B cell (primary cell): ENCODE data around the gene KIAA1217. TPM values are rescaled to one million over a fixed set of nuclear protein-coding genes. Genes with fewer than 3 reads are reported as not detected.

Experiments used
- ATAC-seq: fragments of 200-7000 bp; cut with Tn5 transposase; one replicate; pipeline ENCODE4 v1.10.0; 2021; ENCODE audit warnings: low read depth, mild to moderate bottlenecking, moderate number of reproducible peaks, moderate library complexity
- CTCF ChIA-PET: fragments of 350-600 bp; sonication (Branson Sonifier 250); formaldehyde crosslinking; loops from one replicate; lab custom pipeline; 2021; ENCODE audit warnings: antibody characterized with exemption, inconsistent platforms; lab: Charles Lee
- POLR2A ChIA-PET: fragments of 350-600 bp; sonication (Branson Sonifier 250); formaldehyde crosslinking; loops from one replicate; lab custom pipeline; 2021; ENCODE audit warnings: antibody characterized with exemption; lab: Charles Lee
- DNase-seq: peaks from one replicate; pipeline ENCODE4 v3.0.0; 2013
- H2AFZ ChIP-seq: 2 replicates; pipeline ENCODE4 v1.6.1; 2012; ENCODE audit warnings: mild to moderate bottlenecking, low read depth, low read length; ENCODE audit not compliant: insufficient read depth, poor library complexity, severe bottlenecking
- H3K27ac ChIP-seq, 2 donors: 1 replicate in 1 of 2; 2 replicates in 1 of 2; pipeline ENCODE4 v1.5.1; 2012 to 2013; ENCODE audit warnings: low read length in 2 of 2, mild to moderate bottlenecking in 2 of 2, moderate library complexity in 1 of 2
- H3K27me3 ChIP-seq, 4 experiments: fragments of 200-600 bp in 1 of 4; sonication (generic) in 1 of 4; replicated peaks in 1 of 4; 1 replicate in 2 of 4; 2 replicates in 2 of 4; pipeline versions ENCODE4 v1.6.1 to v1.7.0; 2013 to 2016; ENCODE audit warnings: low read length in 3 of 4, mild to moderate bottlenecking in 2 of 4, mixed read lengths in 1 of 4, moderate library complexity in 1 of 4; ENCODE audit not compliant: insufficient read depth in 4 of 4, control insufficient read depth in 3 of 4; ENCODE audit errors: control extremely low read depth in 1 of 4
- H3K36me3 ChIP-seq, 2 experiments: replicated peaks in 1 of 2; 1 replicate in 1 of 2; 2 replicates in 1 of 2; pipeline versions ENCODE4 v1.6.1 to v1.7.1; 2013; ENCODE audit warnings: low read length in 1 of 2; ENCODE audit not compliant: insufficient read depth in 2 of 2, control insufficient read depth in 1 of 2; ENCODE audit errors: control extremely low read depth in 1 of 2, extremely low read depth in 1 of 2
- H3K4me1 ChIP-seq, 2 donors: fragments of 200-600 bp in 1 of 2; sonication (generic) in 1 of 2; 1 replicate in 1 of 2; 2 replicates in 1 of 2; pipeline versions ENCODE4 v1.5.1 to v1.6.1; 2013 to 2017; ENCODE audit warnings: low read length in 2 of 2; ENCODE audit not compliant: control insufficient read depth in 2 of 2, insufficient read depth in 2 of 2
- H3K4me2 ChIP-seq: replicated peaks from 2 replicates; pipeline ENCODE3; 2012; ENCODE audit warnings: mild to moderate bottlenecking, low read depth, low read length; ENCODE audit not compliant: poor library complexity, severe bottlenecking
- H3K4me3 ChIP-seq, 5 experiments: fragments of 200-600 bp in 1 of 5; sonication (generic) in 1 of 5; 1 replicate in 3 of 5; 2 replicates in 2 of 5; pipeline versions ENCODE4 v1.5.1 to v1.7.0; 2011 to 2016; ENCODE audit warnings: low read length in 4 of 5, mild to moderate bottlenecking in 4 of 5, low read depth in 2 of 5, control low read depth in 1 of 5, moderate library complexity in 1 of 5; ENCODE audit not compliant: insufficient read depth in 1 of 5; ENCODE audit errors: control extremely low read depth in 1 of 5, extremely low read depth in 1 of 5
- H3K79me2 ChIP-seq: fragments of 200-600 bp; sonication (generic); one replicate; pipeline ENCODE4 v1.6.0; 2016; ENCODE audit warnings: low read length; ENCODE audit not compliant: control insufficient read depth, insufficient read depth
- H3K9ac ChIP-seq: fragments of 200-600 bp; sonication (generic); 2 replicates; pipeline ENCODE4 v1.6.1; 2017; ENCODE audit warnings: mild to moderate bottlenecking, low read length, moderate library complexity
- H3K9me3 ChIP-seq, 3 donors: one replicate each; pipeline versions ENCODE4 v1.6.1 to v1.7.1; 2013; ENCODE audit warnings: low read length in 2 of 3; ENCODE audit not compliant: control insufficient read depth in 2 of 3, insufficient read depth in 1 of 3; ENCODE audit errors: control extremely low read depth in 1 of 3
- H4K20me1 ChIP-seq: 2 replicates; pipeline ENCODE4 v1.6.0; 2012; ENCODE audit warnings: mild to moderate bottlenecking, low read length; ENCODE audit not compliant: insufficient read depth, control insufficient read depth, poor library complexity, severe bottlenecking
- H3K27ac Mint-ChIP-seq: one replicate; pipeline ENCODE4 v1.8.0; 2021; ENCODE audit warnings: mixed read lengths
- H3K27me3 Mint-ChIP-seq: one replicate; pipeline ENCODE4 v1.8.0; 2021; ENCODE audit warnings: mixed read lengths
- H3K4me1 Mint-ChIP-seq: one replicate; pipeline ENCODE4 v1.8.0; 2021; ENCODE audit warnings: mixed read lengths
- H3K4me3 Mint-ChIP-seq: one replicate; pipeline ENCODE4 v1.8.0; 2021; ENCODE audit warnings: mixed read lengths
- H3K9me3 Mint-ChIP-seq: one replicate; pipeline ENCODE4 v1.8.0; 2022; ENCODE audit warnings: mixed read lengths; ENCODE audit not compliant: insufficient read depth
- CTCF ChIP-seq: fragments of 200-600 bp; IDR thresholded peaks from one replicate; pipeline ENCODE4 v1.8.0; 2022; ENCODE audit warnings: antibody characterized with exemption, mild to moderate bottlenecking
- EZH2 ChIP-seq: IDR thresholded peaks from 2 replicates; pipeline ENCODE4 v1.6.1; 2012; ENCODE audit warnings: borderline replicate concordance, low read depth, mild to moderate bottlenecking, moderate library complexity, low read length; ENCODE audit not compliant: insufficient read depth, poor library complexity, severe bottlenecking
- WGBS: methylation state at CpG from one replicate; pipeline ENCODE4 v1.1.5; 2013; ENCODE audit warnings: missing lambda C conversion rate; ENCODE audit not compliant: insufficient coverage; 5-methylcytosine and 5-hydroxymethylcytosine counted together
- intact Hi-C: fragments of 100-400 bp; cut with micrococcal nuclease; formaldehyde crosslinking; loops from one replicate; pipeline ENCODE4 v1.10.0; 2022
- polyA plus RNA-seq: library from polyadenylated mRNA; depleted of rRNA; stranded (reverse); fragments of >200 nt; gene quantifications from 2 replicates; pipeline ENCODE4 v1.2.3, GENCODE V29; 2012
- total RNA-seq, 2 donors: library from RNA; stranded (reverse); fragments of 120-200 nt in 1 of 2; gene quantifications; 1 replicate in 1 of 2; 2 replicates in 1 of 2; pipeline versions ENCODE4 v1.2.3 to v1.2.4, GENCODE V29; 2013 to 2022

Gene KIAA1217
- total and polyA plus RNA-seq, 2 donors (not counting 1 experiment from before 2014, with no cell fraction given): 0.67 TPM; not detected in 1

DNA sequence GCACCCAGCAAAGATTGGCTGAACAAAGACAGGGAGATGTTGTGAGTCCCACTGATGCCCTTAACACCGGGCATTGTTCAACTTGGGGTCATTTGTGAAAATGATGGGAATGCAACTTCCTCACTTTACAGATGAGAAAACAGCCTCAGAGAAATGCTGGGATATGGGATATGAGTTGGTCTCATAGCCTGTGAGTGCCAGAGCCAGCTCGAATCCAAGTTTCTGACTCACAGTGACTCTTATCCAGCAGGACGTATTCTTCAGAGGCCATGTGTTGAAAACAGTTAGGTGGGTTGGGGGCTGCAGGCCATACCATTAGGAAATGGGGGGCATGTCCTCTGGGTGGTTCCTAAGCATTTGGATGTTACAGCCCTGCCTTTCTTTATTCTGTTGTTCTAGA, 45.2 kb downstream of the KIAA1217 start:
- no peaks in the 10 kb centered on the region for H3K9me3 Mint-ChIP-seq
- ChIA-PET POLR2A (no interaction called here), CTCF (no interaction called here)
- WGBS: 94% methylated on average over 2 of the region's 3 CpGs
- no peak for ATAC-seq
- DNase-seq: no peak
- no peaks in the 10 kb centered on the region for H3K4me1 Mint-ChIP-seq
- intact Hi-C loops: no loop called here
- Histone ChIP-seq H3K79me2 (no peaks in the 10 kb centered on the region), H2AFZ (no peak overlapping the region), H3K27ac (no peak overlapping the region), H3K27me3 (no peaks in the 10 kb centered on the region), H3K4me2 (no peak overlapping the region), H3K9ac (no peak overlapping the region), H4K20me1 (no peaks in the 10 kb centered on the region), H3K9me3 (no peaks in the 10 kb centered on the region), H3K36me3 (no peaks in the 10 kb centered on the region), H3K4me3 (no peak overlapping the region), H3K4me1 (no peaks in the 10 kb centered on the region)
- no peak overlapping the region for H3K4me3 Mint-ChIP-seq
- TF ChIP-seq CTCF (no peak), EZH2 (no peak)
- no peaks in the 10 kb centered on the region for H3K27me3 Mint-ChIP-seq
- no peak overlapping the region for H3K27ac Mint-ChIP-seq

DNA sequence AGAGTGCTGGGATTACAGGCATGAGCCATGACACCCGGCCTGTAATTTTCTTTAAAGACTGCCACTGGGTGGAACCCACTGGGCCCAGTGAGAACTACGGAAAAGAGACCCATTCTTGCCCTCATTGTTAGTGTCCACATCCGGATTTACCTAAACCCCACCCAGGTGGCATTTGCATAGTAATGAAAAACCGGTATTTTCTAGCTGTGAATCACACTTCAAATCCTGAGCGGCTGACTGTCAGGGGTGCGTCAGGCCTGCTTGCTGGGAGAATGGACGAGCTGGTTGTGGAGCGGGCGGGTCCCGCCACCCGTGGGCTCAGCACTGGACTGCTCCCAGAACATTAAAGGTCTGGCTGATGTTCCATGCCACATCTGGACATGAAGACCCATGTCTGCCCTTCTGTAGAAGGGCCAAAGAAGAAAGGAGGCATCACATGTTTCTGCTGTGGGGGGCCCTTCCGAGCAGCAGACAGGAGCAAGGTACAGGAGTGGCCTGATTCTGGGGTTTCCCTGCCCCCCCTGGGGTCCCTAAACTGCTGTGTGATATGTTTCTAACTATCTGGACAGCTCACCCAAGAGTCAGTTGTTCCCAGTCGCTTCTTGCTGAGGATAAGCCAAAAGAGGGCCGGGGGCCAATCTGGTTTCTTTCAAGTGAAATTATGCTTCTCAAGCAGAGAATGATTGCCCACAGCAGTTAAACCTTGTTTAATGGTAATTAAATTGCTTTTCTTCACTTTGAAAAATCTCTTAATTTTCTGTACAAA, 46.4 kb downstream of the KIAA1217 start:
- TF ChIP-seq EZH2 (no peak), CTCF (no peak)
- POLR2A ChIA-PET: no interaction called here
- intact Hi-C loops: no loop called here
- Histone ChIP-seq H3K36me3 (no peaks in the 10 kb centered on the region), H3K27ac (no peak overlapping the region), H3K27me3 (no peaks in the 10 kb centered on the region), H3K4me3 (no peak overlapping the region), H3K79me2 (no peaks in the 10 kb centered on the region), H4K20me1 (no peaks in the 10 kb centered on the region), H3K4me2 (no peak overlapping the region), H3K9ac (no peak overlapping the region), H2AFZ (no peak overlapping the region), H3K9me3 (no peaks in the 10 kb centered on the region), H3K4me1 (no peaks in the 10 kb centered on the region)
- CTCF ChIA-PET: no interaction called here
- ATAC-seq (no peak), DNase-seq (no peak)
- Mint-ChIP-seq H3K27me3 (no peaks in the 10 kb centered on the region), H3K9me3 (no peaks in the 10 kb centered on the region), H3K4me3 (no peak overlapping the region), H3K4me1 (no peaks in the 10 kb centered on the region), H3K27ac (no peak overlapping the region)
- 88% methylated on average over 13 of the region's 14 CpGs for WGBS
